Inflammatory macrophage treated with lipopolysaccharide for 1 hour (primary cell): ENCODE data around the gene KCNT1.
A peak's percentile ranks its signal among the peaks of the same experiment; 100 is the strongest.

Source experiments
- DNase-seq, 2 donors: peaks; one replicate each; pipeline ENCODE4 v3.0.0-alpha.2; 2020 to 2022

Gene KCNT1

DNA sequence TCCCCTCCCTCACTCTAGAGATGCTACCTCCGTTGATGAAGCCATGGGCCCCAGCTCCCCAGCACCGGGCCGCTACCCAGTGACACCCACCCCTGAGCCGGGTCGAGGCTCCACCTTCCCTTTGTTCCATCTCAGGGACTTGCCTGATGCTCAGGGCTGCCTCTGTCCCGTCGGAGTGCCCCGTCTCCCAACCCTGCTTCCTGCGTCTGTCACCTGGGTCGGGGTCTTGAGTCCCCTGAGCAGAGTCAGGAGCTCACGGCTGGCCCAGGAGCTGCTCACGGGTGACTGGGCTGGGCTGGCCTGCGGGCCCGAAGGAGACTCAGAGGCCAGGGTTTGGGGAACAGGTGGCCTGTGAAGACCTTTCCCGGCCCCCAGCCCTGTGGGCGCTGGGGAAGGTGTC, 85.3 kb downstream of the KCNT1 start:
- no peak for DNase-seq

DNA sequence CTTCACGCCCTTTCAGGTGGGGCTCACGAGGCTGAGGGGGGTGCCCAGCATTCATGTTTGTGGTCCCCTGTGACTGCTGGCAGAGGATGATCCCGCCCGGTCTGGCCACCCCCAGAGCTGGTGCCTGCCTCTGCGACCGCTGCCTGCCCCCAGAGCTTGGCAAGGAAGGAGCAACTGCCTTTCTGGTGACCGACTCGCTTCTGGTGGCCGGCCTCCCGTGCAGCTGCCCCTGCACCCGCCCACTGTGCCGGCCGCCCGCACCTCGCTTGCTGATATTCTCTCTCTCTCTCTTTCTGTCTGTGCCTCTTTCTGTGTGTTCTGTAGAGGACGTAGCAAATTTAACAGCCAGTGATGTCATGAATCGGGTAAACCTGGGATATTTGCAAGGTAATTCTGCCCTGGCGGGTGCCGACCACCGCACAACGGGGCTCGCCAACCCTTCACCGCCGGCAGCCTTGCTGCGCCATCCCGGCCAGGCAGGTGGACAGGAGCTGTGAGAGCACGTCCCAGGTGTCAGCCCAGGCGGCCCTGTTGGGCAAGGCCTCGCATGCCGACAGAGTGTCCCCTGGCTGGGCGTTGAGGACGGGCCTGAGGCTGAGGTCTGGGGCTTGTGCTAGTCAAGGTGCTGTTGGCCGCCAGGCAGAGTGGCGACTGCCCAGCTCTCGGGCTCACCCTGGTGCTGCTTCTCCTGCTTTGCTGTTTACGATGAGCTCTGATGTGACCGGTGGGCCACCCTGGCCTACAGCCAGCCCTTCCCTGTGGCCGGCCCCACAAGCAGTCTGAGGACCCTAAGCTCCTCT, 86.0 kb downstream of the KCNT1 start:
- no peak for DNase-seq

DNA sequence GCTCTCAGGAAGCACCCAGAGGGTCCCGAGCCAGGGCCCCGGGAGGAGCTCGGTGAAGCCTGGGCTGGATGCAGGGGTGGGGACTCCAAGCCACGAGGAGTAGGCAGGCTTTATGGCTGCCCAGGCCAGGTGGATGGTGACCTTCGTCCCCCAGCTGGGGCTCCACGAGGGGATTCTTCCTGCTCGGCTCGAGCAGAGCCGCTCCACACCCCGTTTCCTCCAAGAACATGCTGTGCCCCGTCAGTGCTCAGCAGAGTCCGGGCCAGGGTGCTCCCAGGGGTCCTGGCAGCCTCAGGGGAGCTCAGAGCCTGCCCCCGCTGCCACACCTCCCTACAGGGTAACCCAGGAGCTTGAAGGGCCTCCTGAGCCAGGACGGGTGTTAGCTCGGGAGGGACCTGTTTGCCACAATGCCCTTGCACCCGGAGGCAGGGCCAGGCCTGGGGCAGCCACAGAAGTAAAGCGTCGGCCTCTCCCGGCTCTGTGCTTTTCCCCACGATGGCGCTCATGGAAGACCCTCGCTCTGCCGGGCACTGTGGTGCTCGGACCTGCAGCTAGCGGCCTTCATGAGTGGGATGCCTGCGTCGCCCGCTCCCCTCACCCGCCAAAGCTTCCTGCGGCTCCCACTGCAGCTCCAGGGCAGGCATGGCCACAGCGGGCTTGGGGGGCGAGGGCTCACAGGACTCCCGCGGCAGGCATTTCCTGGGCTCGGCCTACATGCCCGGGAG, 86.8 kb downstream of the KCNT1 start:
- no peak for DNase-seq

- no peak for DNase-seq
Measured at GRCh38 chr9:135789838-135790291, 87.9 kb downstream of the KCNT1 start.

DNA sequence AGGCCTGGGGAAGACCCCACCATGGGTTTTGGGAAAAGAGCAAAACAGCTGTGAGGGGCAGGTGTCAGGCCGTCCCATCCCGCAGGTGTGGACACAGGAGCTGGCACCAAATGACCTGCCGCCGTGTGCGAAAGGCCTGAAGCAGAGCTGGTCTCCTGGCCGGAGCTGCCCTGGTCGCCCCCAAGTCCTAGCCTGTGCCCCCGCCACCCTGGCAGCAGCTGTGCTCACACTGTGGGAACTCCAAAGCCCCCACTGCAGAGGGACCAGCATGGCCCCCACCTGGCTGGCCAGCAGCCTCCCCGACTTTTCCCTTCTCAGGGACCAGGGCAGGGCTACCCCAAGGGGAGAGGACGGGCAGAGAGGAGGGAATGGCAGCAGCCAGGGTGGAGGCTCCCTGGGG, 88.4 kb downstream of the KCNT1 start:
- no peak for DNase-seq

- no peak for DNase-seq
Measured at GRCh38 chr9:135790850-135791249, 88.9 kb downstream of the KCNT1 start.

GRCh38 chr9:135791431-135792267, 89.7 kb downstream of the KCNT1 start:
- DNase-seq, result no peak

DNA sequence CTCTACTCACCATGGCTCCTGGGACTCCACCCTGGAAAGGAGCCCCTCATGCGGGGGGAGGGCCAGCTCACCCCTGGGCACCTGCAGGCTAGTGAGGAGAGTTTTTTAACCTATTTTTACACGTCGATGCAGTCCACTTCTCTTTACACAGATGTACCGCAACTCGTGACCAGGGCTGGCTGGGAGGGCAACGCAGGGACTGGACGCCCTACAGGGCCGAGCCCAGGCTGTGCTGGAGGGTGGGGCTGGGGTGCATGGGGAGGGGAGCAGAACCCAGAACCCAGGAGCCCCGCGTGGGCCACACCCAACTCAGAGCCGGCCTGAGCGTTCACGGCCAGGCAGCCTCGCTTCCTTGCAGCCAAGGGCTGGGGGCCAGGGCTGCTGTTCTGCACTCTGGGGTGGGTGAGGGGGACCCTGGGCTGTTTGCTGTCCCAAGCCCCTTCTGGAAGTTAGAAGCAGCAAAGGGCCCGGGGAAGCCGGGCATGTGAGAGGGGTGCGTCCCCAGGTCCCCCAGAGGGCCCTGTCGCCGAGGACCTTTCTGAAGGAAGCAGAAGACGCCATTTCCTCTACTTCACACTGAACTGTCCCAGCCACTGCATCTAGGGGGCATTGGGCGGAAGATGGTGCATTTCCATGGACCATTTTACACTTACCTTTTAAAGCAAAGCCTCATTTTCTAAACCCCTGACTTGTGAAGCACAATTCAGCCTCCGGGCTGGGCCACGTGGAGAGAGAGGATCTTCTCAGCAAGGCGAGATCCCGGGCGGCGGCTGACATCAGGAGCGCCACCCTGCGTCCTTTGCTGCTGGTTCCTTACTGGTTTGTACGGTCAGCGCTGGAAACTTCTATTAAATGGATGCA, 90.5 kb downstream of the KCNT1 start:
- DNase-seq, result no peak

DNA sequence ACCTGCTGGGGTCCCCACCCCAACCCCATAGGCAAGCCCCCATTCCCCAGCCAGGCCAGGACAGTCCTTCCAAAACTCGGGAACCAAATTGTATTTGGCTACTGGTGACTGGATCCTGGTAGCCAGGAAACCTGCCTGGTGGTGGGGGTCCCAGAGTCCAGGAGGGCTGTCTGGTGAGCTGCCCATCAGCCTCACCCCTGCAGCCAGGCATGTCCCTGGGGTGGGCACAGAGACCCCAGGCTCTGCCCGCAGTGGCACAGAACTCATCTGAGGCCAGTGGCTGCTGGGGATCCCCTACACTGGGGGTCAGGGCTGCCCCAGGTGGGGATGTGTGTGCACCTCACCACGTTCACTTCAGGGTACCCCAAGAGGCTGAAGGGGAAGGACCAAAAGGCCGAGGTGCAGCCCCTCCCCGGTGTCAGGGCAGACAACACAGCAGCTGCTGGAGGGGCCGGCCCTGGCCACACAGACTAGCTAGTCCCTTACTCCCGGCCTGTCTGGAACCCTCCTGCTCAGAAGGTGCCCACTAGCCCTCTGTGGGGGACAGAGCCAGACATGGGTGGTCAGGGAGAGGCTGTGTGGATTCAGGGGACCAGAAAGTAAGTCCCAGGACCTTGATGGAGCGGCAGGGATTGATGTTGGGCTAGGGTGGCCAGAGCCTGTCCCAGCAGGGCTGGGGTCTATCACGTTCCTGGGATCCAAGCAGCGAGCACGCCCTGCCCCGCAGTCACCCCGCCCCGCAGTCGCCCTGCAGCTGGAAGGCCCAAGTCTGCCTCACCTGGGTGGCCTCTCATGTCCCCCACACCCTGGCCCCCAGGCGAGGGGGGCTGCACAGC, 91.5 kb downstream of the KCNT1 start:
- DNase-seq, result no peak

GRCh38 chr9:135794057-135794335, 92.0 kb downstream of the KCNT1 start:
- no peak for DNase-seq

GRCh38 chr9:135794361-135794885, 92.4 kb downstream of the KCNT1 start:
- DNase-seq, result no peak

- DNase-seq, result no peak
Measured at GRCh38 chr9:135795391-135795790, 93.4 kb downstream of the KCNT1 start.

GRCh38 chr9:135796784-135797485, 95.0 kb downstream of the KCNT1 start:
- no peak for DNase-seq

- peak; percentile 8 to 22 for DNase-seq
Measured at GRCh38 chr9:135797507-135798262, 95.7 kb downstream of the KCNT1 start.

DNA sequence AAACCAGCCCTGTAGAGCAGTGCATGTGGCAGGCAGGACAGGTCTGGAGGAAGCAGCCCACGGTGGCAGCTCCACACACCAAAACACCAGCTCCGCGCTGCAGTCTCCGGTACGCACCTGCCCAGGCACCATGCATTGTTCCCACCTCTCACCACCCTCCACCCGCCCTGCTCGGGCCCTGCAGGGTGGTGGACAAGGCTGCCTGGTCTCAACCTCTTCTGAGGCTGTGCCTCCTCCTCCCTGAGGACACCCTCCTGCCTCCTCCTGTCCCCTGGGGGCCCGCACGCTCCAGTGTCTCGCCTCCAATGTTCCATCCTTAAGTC, 96.2 kb downstream of the KCNT1 start:
- DNase-seq, result no peak

GRCh38 chr9:135799261-135799660, 97.3 kb downstream of the KCNT1 start:
- no peak for DNase-seq

DNA sequence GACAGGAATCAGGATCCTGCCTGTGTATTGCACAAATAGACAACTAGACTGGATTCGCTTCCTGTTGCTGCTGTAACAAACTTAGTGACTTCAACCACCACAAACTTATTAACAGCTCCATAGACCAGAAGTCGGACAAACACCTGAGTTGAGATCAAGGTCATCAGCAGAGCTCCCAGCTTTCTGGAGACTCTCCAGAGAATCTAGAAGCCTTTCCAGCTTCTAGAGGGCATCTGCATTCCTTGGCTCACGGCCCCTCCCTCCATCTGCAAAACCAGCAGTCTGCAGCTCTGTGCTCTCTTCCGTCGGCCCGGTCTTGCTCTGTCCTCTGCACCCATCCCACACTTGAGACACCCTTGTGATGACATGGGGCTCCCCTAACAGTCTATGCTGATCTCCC, 99.1 kb downstream of the KCNT1 start:
- no peak for DNase-seq

DNA sequence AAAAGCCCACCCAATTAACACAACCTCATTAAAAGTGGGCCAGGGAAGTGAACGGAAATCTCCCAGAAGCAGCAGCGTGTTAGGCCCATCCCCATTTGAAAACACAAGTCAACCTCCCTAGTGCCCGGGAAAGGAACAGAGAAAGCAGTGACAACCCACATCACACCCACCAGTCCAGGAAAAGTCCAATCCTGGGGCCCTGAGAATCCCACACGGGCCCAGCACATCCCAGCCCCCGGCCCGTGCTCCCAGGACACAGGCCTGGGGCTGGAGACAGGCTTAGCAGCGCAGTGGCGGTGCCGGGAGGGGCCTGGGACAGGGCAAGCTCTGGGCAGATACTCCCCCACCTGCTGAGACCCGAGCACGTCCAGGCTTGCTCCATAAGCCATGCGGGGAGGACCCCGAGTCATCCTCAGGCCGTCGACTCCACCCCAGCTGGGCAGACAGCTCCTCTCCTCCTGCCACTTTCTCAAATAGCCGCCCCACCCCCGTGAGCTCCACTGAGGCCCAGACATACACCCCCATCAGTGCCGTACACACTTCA, 101.0 kb downstream of the KCNT1 start:
- DNase-seq, result no peak

GRCh38 chr9:135803441-135803840, 101.5 kb downstream of the KCNT1 start:
- DNase-seq, result no peak
